K562 (cell line): ENCODE measurements around the gene ZNHIT2. TPM values are rescaled to one million over a fixed set of nuclear protein-coding genes. Genes with fewer than 3 reads are reported as not detected.

Experiments
- ATAC-seq: fragments of 200-7000 bp; cut with Tn5 transposase; 3 replicates; pipeline ENCODE4 v1.9.1; 2020; ENCODE audit warnings: moderate library complexity
- BruUV-seq: library from RNA; stranded (reverse); fragments of 400-500 nt; replicated peaks from 2 replicates; lab custom pipeline; 2021; lab: Mats Ljungman, UMichigan
- CTCF ChIA-PET: fragments of 300-600 bp; formaldehyde crosslinking; extraction: SDS; loops from one replicate; lab custom pipeline; 2021; ENCODE audit warnings: low intra/inter-chr PET ratio; lab: Yijun Ruan, JAX
- POLR2A ChIA-PET: fragments of 300-600, 350-650 bp; sonication (Branson Sonifier 250); formaldehyde crosslinking; extraction: SDS; loops from one replicate; lab custom pipeline; 2021; ENCODE audit warnings: antibody characterized with exemption, inconsistent platforms; lab: Yijun Ruan, JAX
- DNase-seq, 4 experiments: peaks; one replicate each; pipeline versions ENCODE4 v3.0.0 to v3.0.0-alpha.2; 2011 to 2018; ENCODE audit warnings: low spot score in 3 of 4, mixed read lengths in 3 of 4; ENCODE audit errors: extremely low read depth in 1 of 4
- FAIRE-seq: peaks from 2 replicates; lab custom pipeline; 2011; peaks lifted over from hg19 to GRCh38; lab: Jason Lieb, UNC
- H2AFZ ChIP-seq: 2 replicates; pipeline ENCODE4 v1.6.0; 2011; ENCODE audit warnings: low read depth, low read length, control low read depth, inconsistent platforms
- H3K27ac ChIP-seq: fragments of 200-600 bp; 3 replicates; pipeline ENCODE4 v1.8.0; 2011; ENCODE audit warnings: low read depth, mild to moderate bottlenecking, control low read depth, inconsistent platforms, low read length, moderate library complexity, mixed read lengths; ENCODE audit errors: extremely low read depth
- H3K27me3 ChIP-seq, 2 experiments: fragments of 300-600 bp in 1 of 2; 2 replicates in 1 of 2; 3 replicates in 1 of 2; pipeline versions ENCODE4 v1.6.0 to v1.8.0; 2011; ENCODE audit warnings: inconsistent platforms in 2 of 2, low read length in 2 of 2, mild to moderate bottlenecking in 1 of 2, mixed read lengths in 1 of 2, moderate library complexity in 1 of 2; ENCODE audit not compliant: control insufficient read depth in 2 of 2, insufficient read depth in 2 of 2
- H3K36me3 ChIP-seq: fragments of 300-600 bp; 3 replicates; pipeline ENCODE4 v1.8.0; 2011; ENCODE audit warnings: mild to moderate bottlenecking, low read length, inconsistent platforms; ENCODE audit not compliant: control insufficient read depth, insufficient read depth
- H3K4me1 ChIP-seq, 2 experiments: fragments of 200-600 bp in 1 of 2; replicated peaks in 1 of 2; 2 replicates in 1 of 2; 3 replicates in 1 of 2; pipeline versions ENCODE4 v1.5.1 to v1.8.0; 2011; ENCODE audit warnings: inconsistent platforms in 2 of 2, low read length in 2 of 2, mild to moderate bottlenecking in 1 of 2, mixed read lengths in 1 of 2, moderate library complexity in 1 of 2; ENCODE audit not compliant: control insufficient read depth in 2 of 2, insufficient read depth in 2 of 2
- H3K4me2 ChIP-seq: 2 replicates; pipeline ENCODE4 v1.6.1; 2011; ENCODE audit warnings: low read length, control low read depth, inconsistent platforms, mixed read lengths; ENCODE audit not compliant: insufficient read depth
- H3K4me3 ChIP-seq: fragments of 200-600 bp; sonication (generic), shearing (Covaris generic); 2 replicates; pipeline ENCODE4 v1.5.1; 2016; ENCODE audit warnings: control low read depth, inconsistent platforms
- H3K79me2 ChIP-seq: fragments of 200-600 bp; 3 replicates; pipeline ENCODE4 v1.8.0; 2011; ENCODE audit warnings: low read length, inconsistent platforms; ENCODE audit not compliant: control insufficient read depth, insufficient read depth
- H3K9ac ChIP-seq, 2 experiments: 2 replicates each; pipeline versions ENCODE4 v1.6.0 to v1.6.1; 2011; ENCODE audit warnings: low read depth in 2 of 2, low read length in 2 of 2, control low read depth in 1 of 2, inconsistent platforms in 1 of 2, mild to moderate bottlenecking in 1 of 2, mixed read lengths in 1 of 2; ENCODE audit not compliant: insufficient read depth in 1 of 2
- H3K9me1 ChIP-seq: one replicate; pipeline ENCODE4 v1.6.0; 2011; ENCODE audit warnings: inconsistent platforms, mild to moderate bottlenecking, low read length, moderate library complexity; ENCODE audit not compliant: control insufficient read depth, insufficient read depth
- H3K9me3 ChIP-seq: replicated peaks from 2 replicates; pipeline ENCODE4 v1.5.1; 2011; ENCODE audit warnings: low read depth, low read length, inconsistent platforms; ENCODE audit not compliant: control insufficient read depth, insufficient read depth
- H4K20me1 ChIP-seq: replicated peaks from 2 replicates; pipeline ENCODE4 v1.6.1; 2011; ENCODE audit warnings: low read length, inconsistent platforms, mixed read lengths; ENCODE audit not compliant: control insufficient read depth, insufficient read depth
- CHD4 ChIP-seq: fragments of 200-600 bp; sonication (generic); IDR thresholded peaks from 3 replicates; pipeline ENCODE4 v1.6.1; 2012; ENCODE audit warnings: low read depth, mild to moderate bottlenecking, mixed read lengths, low read length, inconsistent platforms; ENCODE audit not compliant: insufficient read depth, insufficient replicate concordance, poor library complexity, severe bottlenecking
- CTBP1 ChIP-seq: fragments of 450-650 bp; IDR thresholded peaks from 2 replicates; pipeline ENCODE4 v1.6.1; 2016; ENCODE audit warnings: borderline replicate concordance
- FOSL1 ChIP-seq: fragments of 200-800 bp; sonication (Bioruptor generic); conservative IDR thresholded peaks from 2 replicates; pipeline ENCODE4 v1.6.1; 2016; ENCODE audit warnings: missing genetic modification characterization, missing compliant biosample characterization
- HDAC2 ChIP-seq: fragments of 450-650 bp; IDR thresholded peaks from 2 replicates; pipeline ENCODE4 v1.6.1; 2016; ENCODE audit warnings: mild to moderate bottlenecking
- HDAC3 ChIP-seq: fragments of 450-650 bp; IDR thresholded peaks from 2 replicates; pipeline ENCODE4 v1.6.1; 2018; ENCODE audit warnings: borderline replicate concordance, mild to moderate bottlenecking, moderate library complexity; ENCODE audit not compliant: partially characterized antibody
- ILK ChIP-seq: fragments of 450-650 bp; IDR thresholded peaks from 2 replicates; pipeline ENCODE4 v1.6.1; 2016; ENCODE audit warnings: missing genetic modification characterization, low read depth, mild to moderate bottlenecking, missing compliant biosample characterization, moderate library complexity, borderline replicate concordance
- MAZ ChIP-seq, 2 experiments: fragments of 450-650 bp in 1 of 2; sonication (generic) in 1 of 2; formaldehyde crosslinking; IDR thresholded peaks in 1 of 2; conservative IDR thresholded peaks in 1 of 2; 2 replicates each; pipeline versions ENCODE4 v1.4.0 to v1.5.0; 2020; ENCODE audit warnings: mild to moderate bottlenecking in 1 of 2, missing genetic modification reagents in 1 of 2
- PRMT5 ChIP-seq: sonication (generic); formaldehyde crosslinking; IDR thresholded peaks from 2 replicates; pipeline ENCODE4 v1.5.0; 2020; ENCODE audit warnings: missing genetic modification reagents
- RBM22 ChIP-seq: fragments of 200-400 bp; formaldehyde crosslinking; IDR thresholded peaks from 2 replicates; pipeline ENCODE4 v1.6.1; 2018; ENCODE audit warnings: low read length, low read depth; ENCODE audit not compliant: poor library complexity, severe bottlenecking
- RNF219 ChIP-seq: fragments of 250-450 bp; sonication (Bioruptor Pico); IDR thresholded peaks from 2 replicates; pipeline ENCODE4 v1.5.0; 2022; ENCODE audit warnings: mild to moderate bottlenecking
- SMARCA4 ChIP-seq: fragments of 450-650 bp; IDR thresholded peaks from 2 replicates; pipeline ENCODE4 v1.6.1; 2016
- TFAP4 ChIP-seq: sonication (generic); formaldehyde crosslinking; IDR thresholded peaks from 2 replicates; pipeline ENCODE4 v1.8.0; 2022; ENCODE audit warnings: missing genetic modification reagents, mild to moderate bottlenecking, moderate library complexity, borderline replicate concordance
- ZNF165 ChIP-seq: fragments of 250-450 bp; sonication (Bioruptor Pico); IDR thresholded peaks from 2 replicates; pipeline ENCODE4 v1.4.0; 2020; ENCODE audit warnings: borderline replicate concordance
- ZNF347 ChIP-seq: fragments of 450-650 bp; formaldehyde crosslinking; IDR thresholded peaks from 2 replicates; pipeline ENCODE4 v1.4.0; 2020; ENCODE audit warnings: low read depth, mild to moderate bottlenecking, moderate library complexity
- ZNF639 ChIP-seq, 2 experiments: fragments of 200-800 bp in 1 of 2; sonication (Bioruptor generic) in 1 of 2; sonication (generic) in 1 of 2; formaldehyde crosslinking in 1 of 2; IDR thresholded peaks in 1 of 2; conservative IDR thresholded peaks in 1 of 2; 2 replicates each; pipeline versions ENCODE4 v1.5.0 to v1.6.1; 2016 to 2020; ENCODE audit warnings: missing compliant biosample characterization in 1 of 2, missing genetic modification characterization in 1 of 2, missing genetic modification reagents in 1 of 2
- WGBS: fragments of 100-300 bp; shearing (Covaris generic); methylation state at CpG from one replicate; pipeline ENCODE4 v1.1.6; 2016; ENCODE audit warnings: low coverage, mixed read lengths; ENCODE audit not compliant: insufficient coverage; ENCODE audit errors: missing lambda C conversion rate; 5-methylcytosine and 5-hydroxymethylcytosine counted together
- in situ Hi-C: fragments of 300-500 bp; cut with MboI; formaldehyde crosslinking; loops from 4 replicates; pipeline ENCODE4 v1.15.0; 2018; ENCODE audit warnings: inconsistent platforms, mixed read lengths
- intact Hi-C: fragments of 100-400 bp; cut with micrococcal nuclease; formaldehyde crosslinking; loops from 2 replicates; pipeline ENCODE4 v1.14.2; 2022
- polyA plus RNA-seq, 8 experiments: library from polyadenylated mRNA; depleted of rRNA in 4 of 8; stranded (reverse) in 5 of 8; unstranded in 3 of 8; fragments of >200 nt; fragmentation: Nextera tagmentation in 2 of 8; fragmentation: Illumina TruSeq in 1 of 8; extraction: Ambion mirVana in 2 of 8; extraction: Trizol in 1 of 8; gene quantifications; 2 replicates each; pipeline versions ENCODE4 v1.2.1 to v1.2.3, GENCODE V29; 2011 to 2014; ENCODE audit warnings: inconsistent platforms in 1 of 8, missing spikeins in 1 of 8
- total RNA-seq, 7 experiments: library from RNA; depleted of rRNA in 6 of 7; stranded (reverse); fragments of >200 nt in 6 of 7; fragmentation: Illumina TruSeq in 2 of 7; extraction: Trizol in 2 of 7; gene quantifications; 2 replicates each; pipeline versions ENCODE4 v1.2.1 to v1.2.3, GENCODE V29; 2011 to 2021; ENCODE audit warnings: low replicate concordance in 1 of 7

ZNHIT2 gene
- total and polyA plus RNA-seq, 9 of the 15 experiments (the other 6 are each of a cell fraction or from before 2014, with no cell fraction given) = 0.08 to 39.0 (median 2.5) TPM

GRCh38 chr11:65125197-65126056 lies 7.9 kb upstream of the ZNHIT2 start:
- FAIRE-seq = no peak
- no peaks in the 10 kb centered on the region for H3K27me3 ChIP-seq
- no TSS peak for BruUV-seq
- no peaks in the 10 kb centered on the region for H3K9me1 ChIP-seq
- H3K27ac ChIP-seq = no peak overlapping the region; the same call in 2 of the 3 replicates
- H3K79me2 ChIP-seq = peaks cover 47% of the 10 kb centered on the region
- TF ChIP-seq CHD4 = no peak
- TF ChIP-seq ZNF347 (CRISPR knock-in tag) = no peak
- TF ChIP-seq CTBP1 = no peak
- TF ChIP-seq TFAP4 (CRISPR knock-in tag) = 0 out of 2 replicates have a peak, but pooled peaks have one; percentile 11
- no peak for TF ChIP-seq RNF219
- peak; percentile 16; the same call in 1 of the 2 replicates for TF ChIP-seq FOSL1
- no peak for TF ChIP-seq PRMT5 (CRISPR knock-in tag)
- TF ChIP-seq ZNF639 (CRISPR knock-in tag; conservative IDR thresholded peaks at IDR 0.05 in 1 of 2, IDR thresholded peaks at IDR 0.05 in 1 of 2) = no peak
- no peak for TF ChIP-seq HDAC2
- TF ChIP-seq SMARCA4 = no peak
- no peak for TF ChIP-seq MAZ (CRISPR knock-in tag; conservative IDR thresholded peaks at IDR 0.05 in 1 of 2, IDR thresholded peaks at IDR 0.05 in 1 of 2)
- TF ChIP-seq ILK = no peak
- no peak for TF ChIP-seq HDAC3
- TF ChIP-seq ZNF165 (CRISPR knock-in tag) = no peak
- no peak for TF ChIP-seq RBM22
- TF ChIP-seq, all 486 proteins: peak for 2
- intact Hi-C loops = no loop called here
- Histone ChIP-seq H2AFZ (no peak overlapping the region), H3K4me1 (peaks cover 8 to 16% of the 10 kb centered on the region in 2 experiments; a peak in 4 of 5 replicates), H3K9ac (0 out of 4 replicates have a peak overlapping the region, but pooled peaks of 1 of the 2 experiments have one; percentile 6), H4K20me1 (peaks cover 6% of the 10 kb centered on the region; the same call in 1 of the 2 replicates), H3K4me2 (no peak overlapping the region), H3K9me3 (no peaks in the 10 kb centered on the region), H3K36me3 (peaks cover 79% of the 10 kb centered on the region), H3K4me3 (no peak overlapping the region)
- POLR2A ChIA-PET = interaction anchor here (0.6 to 9.5 kb wide), 8 partner anchors 8 to 157 kb away, joined by 3 to 182 read pairs (median 3); partner anchors contain the start of genes SPDYC, SYVN1, TM7SF2 and VPS51
- DNase-seq = peak in 1 of 4 experiments; percentile 3
- WGBS = 88% methylated on average over 12 of the region's 12 CpGs
- ATAC-seq = no peak
- CTCF ChIA-PET = no interaction called here
- in situ Hi-C loops = no loop called here
